Stimulated activated CD8-positive, alpha-beta memory T cell treated with anti-CD3 and anti-CD28 coated beads, Interleukin-15, amount 100 ng/mL, for 1 hour (primary cell): ENCODE measurements around the gene FAM53B.
"Not testable (repeated sequence)": the region's sequence is repeated elsewhere in the genome, so short reads cannot be mapped to it uniquely, and the experiment has no call there.

Source experiments
- DNase-seq: peaks from one replicate; pipeline ENCODE4 v3.0.0-alpha.2; 2020; ENCODE audit warnings: low read depth

The FAM53B gene

GRCh38 chr10:124597846-124598165 is 146.4 kb downstream of the FAM53B start:
- no peak for DNase-seq

- DNase-seq = no peak
Observed at GRCh38 chr10:124596962-124597845, 147.0 kb downstream of the FAM53B start.

GRCh38 chr10:124596116-124596785 is 147.9 kb downstream of the FAM53B start:
- DNase-seq = no peak

GRCh38 chr10:124595143-124595883 is 148.9 kb downstream of the FAM53B start:
- no peak for DNase-seq

- DNase-seq = no peak
Observed at GRCh38 chr10:124594240-124594639, 149.9 kb downstream of the FAM53B start.

GRCh38 chr10:124593431-124593985 is 150.7 kb downstream of the FAM53B start:
- no peak for DNase-seq

- DNase-seq = no peak
Observed at GRCh38 chr10:124592736-124593430, 151.3 kb downstream of the FAM53B start.

- DNase-seq = no peak
Observed at GRCh38 chr10:124592101-124592500, 152.1 kb downstream of the FAM53B start.

GRCh38 chr10:124591123-124591495 is 153.1 kb downstream of the FAM53B start:
- no peak for DNase-seq

GRCh38 chr10:124590216-124591122 is 153.7 kb downstream of the FAM53B start:
- DNase-seq = no peak

GRCh38 chr10:124589491-124590041 is 154.6 kb downstream of the FAM53B start:
- DNase-seq = no peak

GRCh38 chr10:124588736-124589490 is 155.3 kb downstream of the FAM53B start:
- DNase-seq = no peak

GRCh38 chr10:124588341-124588735 is 155.8 kb downstream of the FAM53B start:
- not testable (repeated sequence) for DNase-seq

- no peak for DNase-seq
Observed at GRCh38 chr10:124587811-124588211, 156.4 kb downstream of the FAM53B start.

GRCh38 chr10:124586142-124586541 is 158.0 kb downstream of the FAM53B start:
- no peak for DNase-seq

GRCh38 chr10:124579011-124579399 is 165.2 kb downstream of the FAM53B start:
- no peak for DNase-seq

- DNase-seq = no peak
Observed at GRCh38 chr10:124578231-124579010, 165.8 kb downstream of the FAM53B start.

GRCh38 chr10:124577651-124578050 is 166.5 kb downstream of the FAM53B start:
- no peak for DNase-seq
